GM19043 (cell line): Measurements from ENCODE around the gene CALU.

Experiments
- ATAC-seq: cut with Tn5 transposase; IDR thresholded peaks from one replicate; pipeline ENCODE4 v1.9.1; 2021; ENCODE audit warnings: low read depth; ENCODE audit not compliant: unreplicated experiment

Gene CALU

DNA sequence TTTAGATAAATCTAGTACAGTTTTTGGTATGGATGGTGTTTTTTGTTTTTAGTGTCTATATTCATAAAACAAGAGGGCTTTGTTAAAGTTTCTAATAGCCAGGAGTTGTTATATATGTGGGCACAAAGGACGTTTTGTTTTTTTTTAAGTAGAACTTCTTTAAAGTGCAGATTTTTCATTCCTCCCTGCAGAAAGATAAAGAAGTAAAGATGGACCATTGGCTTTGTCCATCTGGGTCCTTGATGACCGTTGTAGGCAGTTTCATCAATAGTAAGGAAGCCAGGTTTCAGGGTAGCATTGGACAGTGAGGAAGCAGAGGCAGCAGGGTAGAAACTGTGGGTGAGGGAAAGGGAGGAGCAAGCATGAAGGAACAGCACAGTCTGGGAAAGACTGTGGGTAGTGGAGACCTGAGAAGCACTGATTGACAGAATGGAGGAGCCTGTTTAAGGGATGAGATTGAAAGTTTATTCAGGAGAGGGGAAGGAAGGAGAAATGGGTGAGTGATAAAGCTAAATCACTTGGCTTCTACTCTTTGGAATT, 5.3 kb downstream of the CALU start:
- ATAC-seq = no peak

DNA sequence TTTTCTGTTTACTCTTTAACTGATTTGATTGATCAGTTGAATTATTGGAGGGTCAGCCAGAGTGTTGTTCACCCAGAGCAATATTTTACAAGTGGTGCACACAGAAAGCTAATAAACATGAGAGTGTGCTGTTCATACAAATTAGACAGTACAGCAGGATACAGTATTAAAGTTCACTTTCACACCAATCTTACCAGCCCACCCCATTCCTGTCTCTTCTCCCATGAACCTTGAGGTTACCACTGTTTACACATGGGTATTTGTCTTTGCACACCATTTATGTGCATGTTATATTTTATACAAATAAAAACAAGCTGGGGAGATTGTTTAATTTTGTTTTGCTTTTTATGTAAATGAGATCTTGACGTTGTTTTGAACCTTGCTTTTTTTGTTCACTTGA, 6.5 kb downstream of the CALU start:
- ATAC-seq = no peak

DNA sequence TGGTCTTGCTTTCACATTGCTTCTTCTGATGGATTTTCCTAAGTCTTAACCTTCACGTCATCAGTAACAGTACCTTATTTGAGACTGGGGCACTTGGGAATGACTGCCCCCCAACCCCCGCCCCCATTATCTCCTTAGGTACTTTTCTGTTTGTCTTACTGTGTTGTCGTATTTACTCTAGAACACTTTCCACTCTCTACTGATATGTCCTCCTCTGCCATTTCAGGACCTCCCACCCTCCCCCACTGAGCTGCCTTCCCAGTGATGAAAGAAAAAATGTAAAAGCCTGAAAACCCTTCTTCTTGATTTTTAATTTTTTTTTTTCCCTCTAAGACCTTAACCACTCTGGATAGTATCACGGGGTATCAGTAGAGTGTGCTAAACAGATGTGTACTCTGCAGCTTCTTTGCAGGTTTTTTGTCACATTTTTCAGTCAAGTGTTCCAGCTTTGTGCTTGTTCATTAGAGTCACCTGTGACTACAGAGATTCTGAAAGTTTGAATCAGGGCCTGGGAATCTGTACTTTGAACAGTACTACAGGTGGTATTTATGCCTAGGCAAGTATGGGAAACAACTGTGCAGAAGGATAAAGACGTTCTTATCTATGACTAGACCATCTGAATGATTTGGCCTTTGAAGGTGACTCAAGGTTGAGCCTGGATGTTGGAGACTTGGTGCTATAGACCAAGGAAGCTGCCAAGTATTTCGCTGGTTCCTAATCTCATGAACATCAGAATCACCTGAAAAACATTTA, 8.3 kb downstream of the CALU start:
- no peak for ATAC-seq

DNA sequence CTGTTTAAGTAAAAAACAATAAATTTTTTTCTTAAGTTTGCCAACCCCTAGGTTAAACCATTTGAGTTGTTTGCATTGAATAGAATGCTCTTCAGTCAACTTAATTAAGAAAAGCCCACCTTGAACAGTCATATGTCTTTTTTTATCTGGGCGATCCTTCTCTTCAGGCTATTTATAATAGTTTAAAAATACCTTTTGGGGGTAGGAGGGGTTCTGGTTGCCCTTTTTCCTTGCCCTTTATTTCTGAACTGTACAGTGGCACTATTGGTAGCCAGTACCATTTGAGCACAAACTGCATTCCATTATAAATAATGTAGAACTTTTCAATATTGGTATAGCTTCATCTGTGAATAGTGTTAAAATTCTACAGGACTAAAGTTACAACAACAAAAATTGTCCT, 13.1 kb downstream of the CALU start:
- no peak for ATAC-seq

DNA sequence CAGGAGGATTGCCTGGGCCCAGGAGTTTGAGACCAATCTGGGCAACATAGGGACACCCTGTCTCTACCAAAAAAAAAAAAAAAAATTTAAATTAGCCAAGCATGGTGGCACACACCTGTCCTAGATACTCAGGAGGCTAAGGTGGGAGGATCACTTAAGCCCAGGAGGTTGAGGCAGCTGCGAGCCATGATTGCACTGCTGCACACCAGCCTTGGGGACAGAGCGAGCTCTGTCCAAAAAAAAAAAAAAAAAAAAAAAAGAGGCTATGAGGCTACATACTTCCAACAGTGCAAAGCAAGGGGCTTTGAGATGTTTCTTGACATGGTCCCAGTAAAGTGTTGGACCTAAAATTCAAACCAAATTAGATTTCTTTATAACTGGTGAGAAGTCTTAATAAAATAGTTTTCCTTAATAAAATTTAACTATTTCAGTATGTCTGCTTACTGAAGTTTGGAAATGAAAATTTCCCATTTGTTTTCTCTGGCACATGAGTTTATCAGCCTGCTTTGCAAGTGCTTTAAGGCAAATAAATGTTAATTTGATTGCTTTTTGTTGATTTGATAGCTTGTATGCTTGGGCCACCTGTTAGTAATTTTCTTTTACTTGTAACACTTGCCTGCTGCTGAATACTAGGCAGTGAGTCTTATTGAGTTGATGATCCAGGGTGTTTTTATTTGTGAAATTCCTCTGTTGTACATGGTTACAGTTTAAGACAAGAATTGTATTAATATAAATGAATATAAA, 16.1 kb downstream of the CALU start:
- no peak for ATAC-seq

- no peak for ATAC-seq
Measured at GRCh38 chr7:128755819-128756476, 16.8 kb downstream of the CALU start.

GRCh38 chr7:128757203-128757602, 18.0 kb downstream of the CALU start:
- ATAC-seq = no peak

DNA sequence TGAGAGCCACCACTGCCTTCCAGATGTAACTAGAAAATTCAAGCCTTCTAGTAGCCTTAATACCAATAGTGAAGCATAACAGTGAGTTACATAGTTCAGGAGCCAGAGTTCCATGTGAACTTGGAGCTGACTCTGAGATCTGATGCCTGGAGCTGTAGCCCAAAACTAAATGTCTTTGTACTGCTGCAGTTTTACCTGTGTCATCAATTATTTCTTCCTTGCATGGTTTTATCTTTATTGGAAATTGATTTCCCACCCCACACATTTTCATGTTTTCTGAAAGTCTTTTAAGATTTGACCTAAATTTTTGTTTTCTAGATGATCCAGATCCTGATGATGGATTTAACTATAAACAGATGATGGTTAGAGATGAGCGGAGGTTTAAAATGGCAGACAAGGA, 19.4 kb downstream of the CALU start:
- ATAC-seq = no peak

DNA sequence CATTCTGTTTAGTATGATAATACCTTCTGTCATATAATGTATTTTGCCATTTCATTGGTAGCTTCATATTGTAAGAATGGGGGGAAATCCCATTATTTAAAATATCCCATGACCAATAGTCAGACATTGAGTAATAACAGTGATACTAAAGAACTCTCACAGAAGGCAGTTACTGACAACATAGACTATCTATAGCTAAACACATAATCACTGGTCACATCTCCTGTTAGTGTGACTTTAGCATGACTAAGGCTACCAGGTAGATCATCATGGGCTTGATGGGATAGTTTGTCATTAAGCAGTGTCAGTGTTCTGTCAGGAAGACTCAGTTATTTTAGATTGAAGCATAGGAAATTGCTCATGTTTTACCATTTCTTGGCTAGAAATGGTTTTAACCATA, 20.1 kb downstream of the CALU start:
- no peak for ATAC-seq

- ATAC-seq = no peak
Measured at GRCh38 chr7:128763541-128763940, 24.4 kb downstream of the CALU start.

GRCh38 chr7:128767475-128768110, 28.4 kb downstream of the CALU start:
- no peak for ATAC-seq

DNA sequence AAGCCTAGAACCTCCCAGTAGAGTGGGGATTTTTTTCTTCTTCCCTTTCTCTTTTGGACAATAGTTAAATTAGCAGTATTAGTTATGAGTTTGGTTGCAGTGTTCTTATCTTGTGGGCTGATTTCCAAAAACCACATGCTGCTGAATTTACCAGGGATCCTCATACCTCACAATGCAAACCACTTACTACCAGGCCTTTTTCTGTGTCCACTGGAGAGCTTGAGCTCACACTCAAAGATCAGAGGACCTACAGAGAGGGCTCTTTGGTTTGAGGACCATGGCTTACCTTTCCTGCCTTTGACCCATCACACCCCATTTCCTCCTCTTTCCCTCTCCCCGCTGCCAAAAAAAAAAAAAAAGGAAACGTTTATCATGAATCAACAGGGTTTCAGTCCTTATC, 31.1 kb downstream of the CALU start:
- ATAC-seq = no peak

GRCh38 chr7:128773604-128774003, 34.4 kb downstream of the CALU start:
- no peak for ATAC-seq

- ATAC-seq = no peak
Measured at GRCh38 chr7:128774029-128774689, 35.0 kb downstream of the CALU start.

GRCh38 chr7:128774921-128775320, 35.8 kb downstream of the CALU start:
- ATAC-seq = no peak

DNA sequence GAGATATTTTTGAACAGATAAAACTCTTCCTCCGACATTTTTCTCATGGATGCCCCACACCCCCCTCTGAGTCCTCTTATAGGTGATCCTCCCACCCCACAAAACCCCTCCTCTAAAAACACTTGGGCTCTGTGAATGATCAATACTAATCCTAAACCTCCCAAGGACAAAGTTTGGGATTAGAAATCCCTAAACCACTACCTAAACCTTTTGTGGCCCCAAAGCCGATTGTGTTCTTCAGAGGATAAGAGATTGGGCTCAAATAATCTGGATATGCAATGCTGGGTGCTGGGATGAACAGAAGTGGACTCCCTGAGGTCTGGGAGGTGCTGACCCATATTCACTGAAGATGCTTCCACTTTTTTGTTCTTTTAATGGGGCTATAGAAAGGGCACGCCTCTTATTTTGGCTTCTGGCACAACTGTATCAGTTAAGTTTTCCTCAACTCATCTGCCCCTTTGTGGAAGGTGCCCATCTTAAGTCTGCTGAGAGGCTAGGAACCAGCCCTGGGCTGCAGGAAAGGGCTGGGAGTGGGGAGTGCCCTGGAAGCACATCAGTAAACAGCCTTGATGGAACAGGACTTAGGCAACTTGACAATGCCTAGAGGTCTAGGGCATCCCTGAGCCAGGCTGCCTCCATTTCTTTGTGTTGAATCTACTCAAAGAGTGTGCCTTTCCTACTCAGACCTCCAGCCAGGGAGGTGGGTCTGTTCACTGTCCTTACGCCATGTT, 36.8 kb downstream of the CALU start, which contains the start of gene OPN1SW:
Gene OPN1SW, minus strand, starts transcription at position 51 of the 731 bp plus-strand sequence. Its CDS starts 13 bp downstream, at position 38.
- ATAC-seq = no peak

GRCh38 chr7:128777156-128778123, 38.3 kb downstream of the CALU start:
- ATAC-seq = no peak

DNA sequence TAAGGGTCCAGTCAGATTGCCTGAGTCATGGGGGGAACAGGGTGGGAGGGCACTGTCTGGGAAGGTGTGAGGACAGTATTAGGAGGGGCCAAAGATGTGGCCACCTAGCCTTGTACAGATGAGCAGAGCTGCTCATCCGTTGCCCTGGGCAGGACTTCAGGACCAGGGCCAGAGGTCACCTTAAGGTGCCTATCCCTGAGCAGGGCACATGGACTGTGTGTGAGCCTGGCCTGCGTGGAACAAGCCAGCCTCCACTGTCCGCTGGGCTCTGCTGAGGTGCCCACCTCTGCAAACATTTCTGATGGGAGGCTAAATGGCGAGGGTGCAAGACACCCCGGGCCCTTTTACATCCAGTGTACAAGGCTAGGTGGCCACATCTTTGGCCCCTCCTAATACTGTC, 39.8 kb downstream of the CALU start:
- no peak for ATAC-seq
